HG03139 (cell line): Measurements from ENCODE around the gene ASTN2.

Experiments used
- ATAC-seq: cut with Tn5 transposase; IDR thresholded peaks from one replicate; pipeline ENCODE4 v1.9.1; 2021; ENCODE audit not compliant: unreplicated experiment

ASTN2 gene

GRCh38 chr9:117414220-117414905 lies 494 bp downstream of the ASTN2 start:
- ATAC-seq: no peak

GRCh38 chr9:117413346-117414219 lies 1.3 kb downstream of the ASTN2 start:
- ATAC-seq: no peak

- no peak for ATAC-seq
Measured at GRCh38 chr9:117412841-117413240, 2.0 kb downstream of the ASTN2 start.

- ATAC-seq: no peak
Measured at GRCh38 chr9:117412006-117412715, 2.7 kb downstream of the ASTN2 start.

- no peak for ATAC-seq
Measured at GRCh38 chr9:117411547-117411946, 3.3 kb downstream of the ASTN2 start.

GRCh38 chr9:117409321-117409720 lies 5.5 kb downstream of the ASTN2 start:
- no peak for ATAC-seq

- no peak for ATAC-seq
Measured at GRCh38 chr9:117407436-117408022, 7.3 kb downstream of the ASTN2 start.

GRCh38 chr9:117405950-117406705 lies 8.7 kb downstream of the ASTN2 start:
- ATAC-seq: no peak

- no peak for ATAC-seq
Measured at GRCh38 chr9:117403848-117404247, 11.0 kb downstream of the ASTN2 start.

- no peak for ATAC-seq
Measured at GRCh38 chr9:117403403-117403811, 11.4 kb downstream of the ASTN2 start.

- ATAC-seq: no peak
Measured at GRCh38 chr9:117400171-117400570, 14.7 kb downstream of the ASTN2 start.

GRCh38 chr9:117395151-117395650 lies 19.7 kb downstream of the ASTN2 start:
- ATAC-seq: no peak

- no peak for ATAC-seq
Measured at GRCh38 chr9:117394655-117395054, 20.2 kb downstream of the ASTN2 start.

GRCh38 chr9:117392992-117393391 lies 21.9 kb downstream of the ASTN2 start:
- no peak for ATAC-seq

GRCh38 chr9:117387422-117387821 lies 27.4 kb downstream of the ASTN2 start:
- no peak for ATAC-seq

- no peak for ATAC-seq
Measured at GRCh38 chr9:117379341-117379740, 35.5 kb downstream of the ASTN2 start.

GRCh38 chr9:117377046-117377445 lies 37.8 kb downstream of the ASTN2 start:
- ATAC-seq: no peak

- no peak for ATAC-seq
Measured at GRCh38 chr9:117375956-117376355, 38.9 kb downstream of the ASTN2 start.

- ATAC-seq: no peak
Measured at GRCh38 chr9:117374076-117374725, 40.7 kb downstream of the ASTN2 start.

- no peak for ATAC-seq
Measured at GRCh38 chr9:117368684-117369230, 46.1 kb downstream of the ASTN2 start.
